Sigmoid colon (tissue), 4 donors: ENCODE results near the gene PHKB.

Experiments used
- CTCF ChIP-seq, 4 experiments: fragments of 450-650 bp in 3 of 4; fragments of 200-600 bp in 1 of 4; IDR thresholded peaks; one replicate each; pipeline ENCODE4 v1.5.1; 2016 to 2019; ENCODE audit warnings: antibody characterized with exemption in 4 of 4, mild to moderate bottlenecking in 3 of 4, moderate library complexity in 2 of 4
- POLR2AphosphoS5 ChIP-seq, 4 donors: sonication (generic); formaldehyde crosslinking; IDR thresholded peaks; one replicate each; pipeline ENCODE4 v1.6.1; 2017; ENCODE audit warnings: antibody characterized with exemption in 4 of 4

GRCh38 chr16:47617732-47618131 is 156.6 kb downstream of the PHKB start:
- TF ChIP-seq CTCF (IDR thresholded peaks at IDR 0.05) (no peak), POLR2AphosphoS5 (IDR thresholded peaks at IDR 0.05) (no peak)
